Measurements from ENCODE around the gene KIF6. TPM values are rescaled to one million over a fixed set of nuclear protein-coding genes. Genes with fewer than 3 reads are reported as not detected.

The KIF6 gene
- total RNA-seq, 4 donors from 2014 or later, result 0.14 to 46.6 (median 0.48) TPM; not detected in 1

DNA sequence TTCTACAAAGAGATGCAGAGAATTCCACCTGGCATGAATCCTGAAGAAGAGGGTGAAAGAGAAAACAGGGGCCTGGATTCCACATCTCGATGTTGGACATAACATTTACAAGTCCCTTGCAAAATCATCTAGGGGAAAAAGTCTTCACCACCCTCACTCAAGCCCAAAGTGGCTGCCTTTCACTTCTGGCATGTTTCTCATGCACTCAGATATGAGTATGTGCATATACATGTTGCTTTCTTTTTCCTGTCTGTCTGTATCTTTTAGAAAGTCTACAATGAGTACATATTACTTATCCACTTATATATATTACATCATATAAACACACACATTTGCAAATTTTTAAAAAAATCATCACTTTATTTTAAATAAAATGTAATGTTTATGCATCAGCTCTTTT lies 159.3 kb downstream of the KIF6 start:
- TF ChIP-seq, protein P1, sequence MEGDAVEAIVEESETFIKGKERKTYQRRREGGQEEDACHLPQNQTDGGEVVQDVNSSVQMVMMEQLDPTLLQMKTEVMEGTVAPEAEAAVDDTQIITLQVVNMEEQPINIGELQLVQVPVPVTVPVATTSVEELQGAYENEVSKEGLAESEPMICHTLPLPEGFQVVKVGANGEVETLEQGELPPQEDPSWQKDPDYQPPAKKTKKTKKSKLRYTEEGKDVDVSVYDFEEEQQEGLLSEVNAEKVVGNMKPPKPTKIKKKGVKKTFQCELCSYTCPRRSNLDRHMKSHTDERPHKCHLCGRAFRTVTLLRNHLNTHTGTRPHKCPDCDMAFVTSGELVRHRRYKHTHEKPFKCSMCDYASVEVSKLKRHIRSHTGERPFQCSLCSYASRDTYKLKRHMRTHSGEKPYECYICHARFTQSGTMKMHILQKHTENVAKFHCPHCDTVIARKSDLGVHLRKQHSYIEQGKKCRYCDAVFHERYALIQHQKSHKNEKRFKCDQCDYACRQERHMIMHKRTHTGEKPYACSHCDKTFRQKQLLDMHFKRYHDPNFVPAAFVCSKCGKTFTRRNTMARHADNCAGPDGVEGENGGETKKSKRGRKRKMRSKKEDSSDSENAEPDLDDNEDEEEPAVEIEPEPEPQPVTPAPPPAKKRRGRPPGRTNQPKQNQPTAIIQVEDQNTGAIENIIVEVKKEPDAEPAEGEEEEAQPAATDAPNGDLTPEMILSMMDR (IDR thresholded peaks at IDR 0.05), result no peak
- TF ChIP-seq POLR2A (IDR thresholded peaks at IDR 0.05), result no peak
- WGBS, 2 donors (ENCODE audit: low coverage in 1 of 2), result 72 to 77% methylated on average over 1 of the region's 1 CpG

DNA sequence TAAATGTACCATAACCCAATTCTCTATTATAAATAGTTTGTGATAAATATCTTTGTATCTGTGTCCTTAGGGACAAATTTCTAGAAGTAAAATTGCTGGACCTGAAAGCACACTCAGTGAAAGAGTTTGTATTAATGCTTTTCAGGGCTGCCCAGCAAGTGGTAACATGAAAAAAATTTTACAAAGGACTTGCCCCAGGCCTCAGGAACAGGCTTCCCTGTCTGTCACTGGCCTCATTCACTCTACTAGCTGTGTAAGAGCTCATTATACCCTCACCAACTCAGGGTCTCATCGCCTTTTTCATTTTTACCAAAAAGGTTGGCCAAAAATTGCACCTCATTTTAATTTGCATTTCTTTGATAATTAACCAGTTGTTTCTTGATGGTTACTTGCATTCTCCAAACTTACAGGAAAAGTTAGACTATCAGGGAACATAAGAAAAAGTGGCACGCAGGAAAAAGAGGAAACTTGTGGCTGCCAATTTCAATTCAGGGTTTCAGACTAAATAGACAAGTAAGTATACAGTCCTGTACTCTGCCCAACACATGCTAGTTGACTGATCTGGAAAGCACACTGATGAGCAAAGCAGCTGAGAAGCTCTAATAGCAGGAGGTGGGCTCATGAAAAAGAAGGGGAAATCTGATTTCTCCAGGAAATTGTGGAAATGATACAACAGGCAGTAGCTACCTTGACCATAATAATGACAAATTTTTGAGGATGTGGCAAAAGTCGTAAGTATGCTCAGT lies 161.5 kb downstream of the KIF6 start:
- TF ChIP-seq EP300 (IDR thresholded peaks at IDR 0.05; ENCODE audit: low read depth), result no peak
- TF ChIP-seq, protein P1 (IDR thresholded peaks at IDR 0.05), result no peak
- H3K9me3 ChIP-seq, result no peaks in the 10 kb centered on the region
- 77 to 80% methylated on average over 3 of the region's 3 CpGs for WGBS, 2 donors (ENCODE audit: low coverage in 1 of 2)

More for the DNA sequence above, 159.3 kb downstream of the KIF6 start:
- Histone ChIP-seq H3K4me3 (no peak overlapping the region), H3K27ac (peak overlapping the region in 1 of 4 donors; percentile 13), H3K4me1 (peaks cover 0 to 4% (median 0%) of the 10 kb centered on the region in 4 donors), H3K36me3 (no peaks in the 10 kb centered on the region), H3K27me3 (no peaks in the 10 kb centered on the region), H3K9me3 (no peaks in the 10 kb centered on the region)
- intact Hi-C loops (cut with DNase I; ENCODE audit: low total_unique reads) (no loop called here), in situ Hi-C loops (cut with MboI; ENCODE audit: low pct_ligation_motif_present in 1 of 4, low pct_unique_long_range_greater_than_20kb in 1 of 4, low sequenced_read_pairs in 3 of 4) (no loop called here)
- DNase-seq, result no peak

DNA sequence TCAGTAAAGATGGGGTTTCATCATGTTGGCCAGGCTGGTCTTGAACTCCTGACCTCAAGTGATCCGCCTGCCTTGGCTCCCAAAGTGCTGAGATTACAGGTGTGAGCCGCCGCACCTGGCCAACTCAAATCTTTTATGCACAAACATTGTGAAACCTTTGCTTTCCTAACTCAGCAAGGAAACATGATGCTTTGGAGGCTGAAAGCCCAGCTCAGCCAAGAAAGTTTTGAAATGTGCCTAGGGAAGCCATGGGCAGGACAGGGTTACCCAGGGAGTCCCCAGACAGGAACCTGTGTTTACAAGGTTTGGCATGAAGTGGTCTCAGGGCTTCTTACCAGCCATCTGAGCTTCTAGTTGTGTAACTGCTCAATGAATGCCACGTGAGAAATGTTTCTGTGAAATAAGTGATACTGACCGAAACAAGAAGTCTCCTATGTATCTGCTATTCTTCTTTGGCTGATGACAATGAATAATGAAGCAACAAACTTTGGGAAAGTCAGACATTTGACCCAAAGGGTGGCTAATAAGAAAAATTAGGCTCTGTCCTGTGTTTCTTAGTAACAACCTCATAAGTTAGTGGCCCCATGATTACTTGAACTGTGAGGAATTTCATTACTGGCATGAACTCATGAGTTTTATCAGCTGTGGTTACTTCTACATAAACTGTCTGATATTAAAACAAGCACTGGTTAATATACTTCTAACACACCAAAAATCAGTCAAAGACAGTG lies 163.5 kb downstream of the KIF6 start:
- WGBS, 2 donors (ENCODE audit: low coverage in 1 of 2), result 78% methylated on average over 5 of the region's 5 CpGs; no CpG with 5 or more reads in 1 of the 2 donors
- in situ Hi-C loops (cut with MboI; ENCODE audit: low pct_ligation_motif_present in 1 of 4, low pct_unique_long_range_greater_than_20kb in 1 of 4, low sequenced_read_pairs in 3 of 4) (no loop called here), intact Hi-C loops (cut with DNase I; ENCODE audit: low total_unique reads) (loop anchor here (5.0 kb wide), 1 partner anchor 146 kb away; no protein-coding TSS in a partner anchor)
- H3K4me1 ChIP-seq, result peaks cover 0 to 4% (median 0%) of the 10 kb centered on the region in 4 donors
- no peaks in the 10 kb centered on the region for H3K27me3 ChIP-seq
- no peak overlapping the region for H3K27ac ChIP-seq
- TF ChIP-seq POLR2A (IDR thresholded peaks at IDR 0.05), result no peak
- no peak for TF ChIP-seq POLR2AphosphoS5 (IDR thresholded peaks at IDR 0.05)
- no peak overlapping the region for H3K4me3 ChIP-seq
- H3K36me3 ChIP-seq, result no peaks in the 10 kb centered on the region
- DNase-seq, result no peak
- H3K9me3 ChIP-seq, result no peaks in the 10 kb centered on the region

More for the DNA sequence above, 161.5 kb downstream of the KIF6 start:
- no peak overlapping the region for H3K27ac ChIP-seq
- no peaks in the 10 kb centered on the region for H3K36me3 ChIP-seq
- in situ Hi-C loops (cut with MboI; ENCODE audit: low pct_ligation_motif_present in 1 of 4, low pct_unique_long_range_greater_than_20kb in 1 of 4, low sequenced_read_pairs in 3 of 4), result no loop called here
- peaks cover 0 to 4% (median 0%) of the 10 kb centered on the region in 4 donors for H3K4me1 ChIP-seq
- H3K27me3 ChIP-seq, result no peaks in the 10 kb centered on the region
- no peak overlapping the region for H3K4me3 ChIP-seq
- intact Hi-C loops (cut with DNase I; ENCODE audit: low total_unique reads), result loop anchor here (5.0 kb wide), 1 partner anchor 144 kb away; no protein-coding TSS in a partner anchor
- no peak for DNase-seq

DNA sequence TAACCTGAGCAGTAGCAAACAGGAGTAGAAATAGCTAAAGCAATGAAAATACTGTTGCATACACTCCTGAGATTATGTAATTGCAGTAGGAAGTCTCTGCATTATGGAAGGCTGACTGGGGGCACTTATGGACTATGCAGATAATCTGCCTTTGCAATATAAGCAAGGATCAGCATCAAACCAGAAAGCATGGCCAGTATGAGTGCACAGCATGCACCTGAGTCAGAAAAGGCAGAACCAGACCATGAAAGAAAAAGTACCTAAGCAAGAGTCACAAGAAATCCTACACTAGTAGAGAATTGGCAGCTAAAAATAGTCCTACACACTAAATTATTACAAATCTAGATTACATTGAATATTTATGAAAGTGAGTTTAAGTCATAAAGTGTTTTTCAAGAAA lies 164.3 kb downstream of the KIF6 start:
- Histone ChIP-seq H3K4me1 (no peaks in the 10 kb centered on the region), H3K36me3 (no peaks in the 10 kb centered on the region), H3K9me3 (no peaks in the 10 kb centered on the region), H3K4me3 (no peak overlapping the region), H3K27me3 (no peaks in the 10 kb centered on the region), H3K27ac (no peak overlapping the region)
- intact Hi-C loops (cut with DNase I; ENCODE audit: low total_unique reads) (loop anchor here (5.0 kb wide), 1 partner anchor 146 kb away; no protein-coding TSS in a partner anchor), in situ Hi-C loops (cut with MboI; ENCODE audit: low pct_ligation_motif_present in 1 of 4, low pct_unique_long_range_greater_than_20kb in 1 of 4, low sequenced_read_pairs in 3 of 4) (no loop called here)
- no peak for DNase-seq
- no peak for TF ChIP-seq EP300 (IDR thresholded peaks at IDR 0.05; ENCODE audit: low read depth)
- no peak for TF ChIP-seq POLR2AphosphoS5 (IDR thresholded peaks at IDR 0.05)
- TF ChIP-seq POLR2A (IDR thresholded peaks at IDR 0.05), result no peak
- TF ChIP-seq, protein P1 (IDR thresholded peaks at IDR 0.05), result no peak
